HepG2 (cell line): ENCODE data around the gene NUDT6. TPM values are rescaled to one million over a fixed set of nuclear protein-coding genes. Genes with fewer than 3 reads are reported as not detected.

Experiments used
- ATAC-seq: fragments of 200-7000 bp; cut with Tn5 transposase; 3 replicates; pipeline ENCODE4 v1.9.1; 2020; ENCODE audit warnings: mild to moderate bottlenecking, moderate library complexity
- BruUV-seq: library from RNA; stranded (reverse); fragments of 400-500 nt; replicated peaks from 2 replicates; lab custom pipeline; 2021; lab: Mats Ljungman, UMichigan
- CTCF ChIA-PET: fragments of 300-600 bp; formaldehyde crosslinking; extraction: SDS; loops from one replicate; lab custom pipeline; 2021; ENCODE audit warnings: low total read pairs, inconsistent platforms, low intra/inter-chr PET ratio; lab: Yijun Ruan, JAX
- POLR2A ChIA-PET: fragments of 350-600 bp; sonication (Branson Sonifier 250); formaldehyde crosslinking; loops from one replicate; lab custom pipeline; 2020; ENCODE audit warnings: antibody characterized with exemption, inconsistent platforms; lab: Yijun Ruan, JAX
- DNase-seq: peaks from one replicate; pipeline ENCODE4 v3.0.0-alpha.2; 2015; ENCODE audit warnings: low spot score
- FAIRE-seq: peaks from 3 replicates; lab custom pipeline; 2011; peaks lifted over from hg19 to GRCh38; lab: Jason Lieb, UNC
- H2AFZ ChIP-seq: one replicate; pipeline ENCODE4 v1.6.1; 2011; ENCODE audit warnings: low read length, inconsistent platforms
- H3K27ac ChIP-seq: fragments of 300-600 bp; 3 replicates; pipeline ENCODE4 v1.8.0; 2011; ENCODE audit warnings: mixed run types, mild to moderate bottlenecking, mixed read lengths, low read length, inconsistent platforms; ENCODE audit not compliant: insufficient read depth; ENCODE audit errors: extremely low read length
- H3K27me3 ChIP-seq, 2 experiments: fragments of 200-600 bp in 1 of 2; 2 replicates in 1 of 2; 3 replicates in 1 of 2; pipeline versions ENCODE4 v1.6.0 to v1.8.0; 2011; ENCODE audit warnings: low read length in 2 of 2, mild to moderate bottlenecking in 2 of 2, moderate library complexity in 2 of 2, inconsistent platforms in 1 of 2; ENCODE audit not compliant: insufficient read depth in 2 of 2, control insufficient read depth in 1 of 2
- H3K36me3 ChIP-seq, 2 experiments: fragments of 200-600 bp in 1 of 2; replicated peaks in 1 of 2; 2 replicates in 1 of 2; 3 replicates in 1 of 2; pipeline versions ENCODE4 v1.5.1 to v1.8.0; 2011; ENCODE audit warnings: low read length in 2 of 2, inconsistent platforms in 1 of 2; ENCODE audit not compliant: insufficient read depth in 2 of 2, control insufficient read depth in 1 of 2
- H3K4me1 ChIP-seq: 2 replicates; pipeline ENCODE4 v1.5.1; 2012; ENCODE audit warnings: low read length, inconsistent platforms; ENCODE audit not compliant: insufficient read depth
- H3K4me2 ChIP-seq: 2 replicates; pipeline ENCODE4 v1.6.0; 2011; ENCODE audit warnings: low read depth, low read length, inconsistent platforms
- H3K4me3 ChIP-seq, 3 experiments: fragments of 200-600 bp in 1 of 3; sonication (generic), shearing (Covaris generic) in 1 of 3; replicated peaks in 1 of 3; 2 replicates each; pipeline ENCODE4 v1.5.1; 2011 to 2016; ENCODE audit warnings: low read length in 3 of 3, inconsistent platforms in 2 of 3, low read depth in 2 of 3, mild to moderate bottlenecking in 2 of 3, control low read depth in 1 of 3, mixed read lengths in 1 of 3; ENCODE audit not compliant: insufficient read depth in 1 of 3
- H3K79me2 ChIP-seq: one replicate; pipeline ENCODE4 v1.6.1; 2011; ENCODE audit warnings: low read length, inconsistent platforms; ENCODE audit not compliant: insufficient read depth
- H3K9ac ChIP-seq: 2 replicates; pipeline ENCODE4 v1.6.0; 2011; ENCODE audit warnings: mild to moderate bottlenecking, low read depth, low read length, inconsistent platforms; ENCODE audit not compliant: insufficient read depth
- H3K9me3 ChIP-seq: 2 replicates; pipeline ENCODE4 v1.5.1; 2012; ENCODE audit warnings: mild to moderate bottlenecking, low read length
- H4K20me1 ChIP-seq: 2 replicates; pipeline ENCODE4 v1.6.0; 2011; ENCODE audit warnings: inconsistent platforms, mild to moderate bottlenecking, low read length, moderate library complexity; ENCODE audit not compliant: insufficient read depth
- CREB1 ChIP-seq, 2 experiments: fragments of 450-650 bp in 1 of 2; IDR thresholded peaks; 2 replicates each; pipeline ENCODE4 v1.6.1; 2016 to 2017; ENCODE audit warnings: control low read depth in 1 of 2, mild to moderate bottlenecking in 1 of 2, missing compliant biosample characterization in 1 of 2, missing genetic modification characterization in 1 of 2
- EED ChIP-seq: sonication (generic); formaldehyde crosslinking; IDR thresholded peaks from 2 replicates; pipeline ENCODE4 v1.5.0; 2020; ENCODE audit warnings: mild to moderate bottlenecking, missing genetic modification reagents
- KLF6 ChIP-seq: IDR thresholded peaks from 2 replicates; pipeline ENCODE4 v1.8.0; 2016; ENCODE audit warnings: missing biosample characterization, missing genetic modification reagents
- PHF5A ChIP-seq: IDR thresholded peaks from one replicate; pipeline ENCODE4 v1.6.1; 2018; ENCODE audit warnings: low read depth, missing genetic modification reagents; ENCODE audit not compliant: unreplicated experiment
- RFX3 ChIP-seq: IDR thresholded peaks from 2 replicates; pipeline ENCODE4 v1.6.1; 2016; ENCODE audit warnings: missing biosample characterization, missing genetic modification reagents
- whole genome bisulfite sequencing: methylation state at CpG from one replicate; pipeline ENCODE4 v1.1.6; 2017; ENCODE audit warnings: low lambda C conversion rate; 5-methylcytosine and 5-hydroxymethylcytosine counted together
- in situ Hi-C: cut with HindIII; loops from 2 replicates; pipeline ENCODE4 v1.10.0; 2017; ENCODE audit warnings: low pct_unique_long_range_greater_than_20kb; ENCODE audit not compliant: extremely low pct_ligation_motif_present
- intact Hi-C: fragments of 100-400 bp; cut with micrococcal nuclease; formaldehyde crosslinking; loops from one replicate; pipeline ENCODE4 v1.10.0; 2022; ENCODE audit not compliant: unreplicated experiment
- polyA plus RNA-seq, 8 experiments: library from polyadenylated mRNA; depleted of rRNA in 3 of 8; stranded (reverse) in 7 of 8; unstranded in 1 of 8; fragments of >200 nt; fragmentation: Illumina TruSeq in 4 of 8; extraction: Trizol in 4 of 8; gene quantifications; 2 replicates each; pipeline versions ENCODE4 v1.2.1 to v1.2.3, GENCODE V29; 2011 to 2016; ENCODE audit warnings: low read depth in 4 of 8, missing spikeins in 1 of 8, mixed read lengths in 1 of 8; ENCODE audit not compliant: insufficient read depth in 1 of 8
- total RNA-seq, 5 experiments: library from RNA; depleted of rRNA; stranded (reverse); fragments of >200 nt; fragmentation: Illumina TruSeq; extraction: Trizol; gene quantifications; 2 replicates each; pipeline ENCODE4 v1.2.3, GENCODE V29; 2016; ENCODE audit warnings: low read depth in 1 of 5
- TF ChIP-seq, protein P1 (sequence below): sonication (generic); formaldehyde crosslinking; IDR thresholded peaks from 2 replicates; pipeline ENCODE4 v1.4.0; 2020; ENCODE audit warnings: missing genetic modification reagents, borderline replicate concordance
- TF ChIP-seq, protein P2 (sequence below): IDR thresholded peaks from 2 replicates; pipeline ENCODE4 v1.6.1; 2016; ENCODE audit warnings: control low read depth
- TF ChIP-seq, protein P3 (sequence below): sonication (generic); formaldehyde crosslinking; IDR thresholded peaks from 2 replicates; pipeline ENCODE4 v1.4.0; 2020; ENCODE audit warnings: missing genetic modification reagents

NUDT6 gene
- total and polyA plus RNA-seq, 2 of the 13 experiments (the other 11 are each of a cell fraction or from before 2014, with no cell fraction given), result 4.8 to 8.3 TPM

DNA sequence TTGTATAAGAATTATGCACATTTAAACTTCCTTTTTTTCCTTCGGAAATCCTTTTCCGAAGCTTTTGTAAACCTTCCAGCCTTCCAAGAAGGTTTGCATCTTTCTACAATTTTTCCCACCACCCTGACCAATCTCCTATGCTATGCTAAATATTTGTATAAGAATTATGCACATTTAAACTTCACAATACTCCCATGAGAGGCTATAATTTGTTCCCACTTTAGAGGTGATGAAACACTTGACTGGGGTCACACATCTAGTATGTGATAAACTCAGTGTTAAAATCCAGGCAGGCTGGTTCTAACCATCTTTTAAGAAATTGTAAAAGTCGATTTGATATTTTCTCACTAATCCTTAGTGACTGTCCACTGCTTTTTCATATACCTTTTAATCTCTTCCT is 22.1 kb downstream of the NUDT6 start (continued):
- TF ChIP-seq, protein P1, sequence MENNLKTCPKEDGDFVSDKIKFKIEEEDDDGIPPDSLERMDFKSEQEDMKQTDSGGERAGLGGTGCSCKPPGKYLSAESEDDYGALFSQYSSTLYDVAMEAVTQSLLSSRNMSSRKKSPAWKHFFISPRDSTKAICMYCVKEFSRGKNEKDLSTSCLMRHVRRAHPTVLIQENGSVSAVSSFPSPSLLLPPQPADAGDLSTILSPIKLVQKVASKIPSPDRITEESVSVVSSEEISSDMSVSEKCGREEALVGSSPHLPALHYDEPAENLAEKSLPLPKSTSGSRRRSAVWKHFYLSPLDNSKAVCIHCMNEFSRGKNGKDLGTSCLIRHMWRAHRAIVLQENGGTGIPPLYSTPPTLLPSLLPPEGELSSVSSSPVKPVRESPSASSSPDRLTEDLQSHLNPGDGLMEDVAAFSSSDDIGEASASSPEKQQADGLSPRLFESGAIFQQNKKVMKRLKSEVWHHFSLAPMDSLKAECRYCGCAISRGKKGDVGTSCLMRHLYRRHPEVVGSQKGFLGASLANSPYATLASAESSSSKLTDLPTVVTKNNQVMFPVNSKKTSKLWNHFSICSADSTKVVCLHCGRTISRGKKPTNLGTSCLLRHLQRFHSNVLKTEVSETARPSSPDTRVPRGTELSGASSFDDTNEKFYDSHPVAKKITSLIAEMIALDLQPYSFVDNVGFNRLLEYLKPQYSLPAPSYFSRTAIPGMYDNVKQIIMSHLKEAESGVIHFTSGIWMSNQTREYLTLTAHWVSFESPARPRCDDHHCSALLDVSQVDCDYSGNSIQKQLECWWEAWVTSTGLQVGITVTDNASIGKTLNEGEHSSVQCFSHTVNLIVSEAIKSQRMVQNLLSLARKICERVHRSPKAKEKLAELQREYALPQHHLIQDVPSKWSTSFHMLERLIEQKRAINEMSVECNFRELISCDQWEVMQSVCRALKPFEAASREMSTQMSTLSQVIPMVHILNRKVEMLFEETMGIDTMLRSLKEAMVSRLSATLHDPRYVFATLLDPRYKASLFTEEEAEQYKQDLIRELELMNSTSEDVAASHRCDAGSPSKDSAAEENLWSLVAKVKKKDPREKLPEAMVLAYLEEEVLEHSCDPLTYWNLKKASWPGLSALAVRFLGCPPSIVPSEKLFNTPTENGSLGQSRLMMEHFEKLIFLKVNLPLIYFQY, result no peak
- TF ChIP-seq KLF6 (CRISPR knock-in tag), result no peak

DNA sequence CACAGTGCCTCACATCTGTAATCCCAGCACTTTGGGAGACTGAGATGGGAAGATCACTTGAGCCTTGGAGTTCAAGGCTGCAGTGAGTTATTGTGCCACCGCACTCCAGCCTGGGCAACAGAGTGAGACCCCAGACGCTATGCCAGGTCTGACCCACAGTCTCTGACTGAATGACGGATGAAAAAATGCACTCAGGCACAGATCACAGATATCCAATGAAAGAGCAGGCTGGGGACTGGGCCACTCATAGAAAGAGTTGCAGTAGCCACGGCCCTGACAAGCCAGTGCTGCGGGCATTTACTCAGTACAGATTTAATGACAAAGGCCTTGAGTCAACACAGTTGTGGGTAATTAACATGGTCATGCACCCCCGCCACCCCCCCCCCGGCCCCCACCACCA is 22.7 kb downstream of the NUDT6 start:
- H3K4me2 ChIP-seq, result no peak overlapping the region
- no peaks in the 10 kb centered on the region for H3K27me3 ChIP-seq
- H3K4me1 ChIP-seq, result no peaks in the 10 kb centered on the region
- in situ Hi-C loops (no loop called here), intact Hi-C loops (no loop called here)
- H3K4me3 ChIP-seq, result no peak overlapping the region
- no peak overlapping the region for H3K9ac ChIP-seq
- DNase-seq (no peak), ATAC-seq (no peak), FAIRE-seq (no peak)
- no peaks in the 10 kb centered on the region for H3K36me3 ChIP-seq
- H2AFZ ChIP-seq, result no peak overlapping the region
- no peaks in the 10 kb centered on the region for H3K79me2 ChIP-seq
- no TSS peak for BruUV-seq
- ChIA-PET POLR2A (no interaction called here), CTCF (no interaction called here)
- WGBS, result 93% methylated on average over 7 of the region's 7 CpGs
- TF ChIP-seq, protein P2, sequence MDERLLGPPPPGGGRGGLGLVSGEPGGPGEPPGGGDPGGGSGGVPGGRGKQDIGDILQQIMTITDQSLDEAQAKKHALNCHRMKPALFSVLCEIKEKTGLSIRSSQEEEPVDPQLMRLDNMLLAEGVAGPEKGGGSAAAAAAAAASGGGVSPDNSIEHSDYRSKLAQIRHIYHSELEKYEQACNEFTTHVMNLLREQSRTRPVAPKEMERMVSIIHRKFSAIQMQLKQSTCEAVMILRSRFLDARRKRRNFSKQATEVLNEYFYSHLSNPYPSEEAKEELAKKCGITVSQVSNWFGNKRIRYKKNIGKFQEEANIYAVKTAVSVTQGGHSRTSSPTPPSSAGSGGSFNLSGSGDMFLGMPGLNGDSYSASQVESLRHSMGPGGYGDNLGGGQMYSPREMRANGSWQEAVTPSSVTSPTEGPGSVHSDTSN (CRISPR knock-in tag), result no peak
- TF ChIP-seq RFX3 (CRISPR knock-in tag) (no peak), CREB1 (IDR thresholded peaks at IDR 0.05) (no peak), CREB1 (CRISPR knock-in tag; IDR thresholded peaks at IDR 0.05) (no peak), PHF5A (no peak), EED (CRISPR knock-in tag) (no peak)
- TF ChIP-seq, protein P3, sequence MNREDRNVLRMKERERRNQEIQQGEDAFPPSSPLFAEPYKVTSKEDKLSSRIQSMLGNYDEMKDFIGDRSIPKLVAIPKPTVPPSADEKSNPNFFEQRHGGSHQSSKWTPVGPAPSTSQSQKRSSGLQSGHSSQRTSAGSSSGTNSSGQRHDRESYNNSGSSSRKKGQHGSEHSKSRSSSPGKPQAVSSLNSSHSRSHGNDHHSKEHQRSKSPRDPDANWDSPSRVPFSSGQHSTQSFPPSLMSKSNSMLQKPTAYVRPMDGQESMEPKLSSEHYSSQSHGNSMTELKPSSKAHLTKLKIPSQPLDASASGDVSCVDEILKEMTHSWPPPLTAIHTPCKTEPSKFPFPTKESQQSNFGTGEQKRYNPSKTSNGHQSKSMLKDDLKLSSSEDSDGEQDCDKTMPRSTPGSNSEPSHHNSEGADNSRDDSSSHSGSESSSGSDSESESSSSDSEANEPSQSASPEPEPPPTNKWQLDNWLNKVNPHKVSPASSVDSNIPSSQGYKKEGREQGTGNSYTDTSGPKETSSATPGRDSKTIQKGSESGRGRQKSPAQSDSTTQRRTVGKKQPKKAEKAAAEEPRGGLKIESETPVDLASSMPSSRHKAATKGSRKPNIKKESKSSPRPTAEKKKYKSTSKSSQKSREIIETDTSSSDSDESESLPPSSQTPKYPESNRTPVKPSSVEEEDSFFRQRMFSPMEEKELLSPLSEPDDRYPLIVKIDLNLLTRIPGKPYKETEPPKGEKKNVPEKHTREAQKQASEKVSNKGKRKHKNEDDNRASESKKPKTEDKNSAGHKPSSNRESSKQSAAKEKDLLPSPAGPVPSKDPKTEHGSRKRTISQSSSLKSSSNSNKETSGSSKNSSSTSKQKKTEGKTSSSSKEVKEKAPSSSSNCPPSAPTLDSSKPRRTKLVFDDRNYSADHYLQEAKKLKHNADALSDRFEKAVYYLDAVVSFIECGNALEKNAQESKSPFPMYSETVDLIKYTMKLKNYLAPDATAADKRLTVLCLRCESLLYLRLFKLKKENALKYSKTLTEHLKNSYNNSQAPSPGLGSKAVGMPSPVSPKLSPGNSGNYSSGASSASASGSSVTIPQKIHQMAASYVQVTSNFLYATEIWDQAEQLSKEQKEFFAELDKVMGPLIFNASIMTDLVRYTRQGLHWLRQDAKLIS (CRISPR knock-in tag), result no peak
- H3K27ac ChIP-seq, result no peak overlapping the region
- H4K20me1 ChIP-seq, result no peaks in the 10 kb centered on the region
- H3K9me3 ChIP-seq, result no peaks in the 10 kb centered on the region
